ENCODE data around the gene KIF4B.
"Not testable (repeated sequence)": the region's sequence is repeated elsewhere in the genome, so short reads cannot be mapped to it uniquely, and the experiment has no call there.

KIF4B gene

GRCh38 chr5:155013526-155013925 lies at the start of gene KIF4B:
Gene KIF4B (plus strand): TSS chr5:155013755. CDS start chr5:155013860, 105 bp downstream.
- DNase-seq: no peak

- no peak for DNase-seq
These were observed 47.3 kb upstream of the KIF4B start for GRCh38 chr5:154966081-154966841.

- DNase-seq: no peak
These were observed 46.7 kb upstream of the KIF4B start for GRCh38 chr5:154966874-154967273.

- DNase-seq: peak; percentile 13
These were observed 46.0 kb upstream of the KIF4B start for GRCh38 chr5:154967421-154968024.

GRCh38 chr5:154968953-154969352 lies 44.6 kb upstream of the KIF4B start:
- no peak for DNase-seq

- DNase-seq: no peak
These were observed 42.8 kb upstream of the KIF4B start for GRCh38 chr5:154970759-154971158.

GRCh38 chr5:154971501-154971900 lies 42.1 kb upstream of the KIF4B start:
- DNase-seq: no peak

GRCh38 chr5:154972476-154973080 lies 41.0 kb upstream of the KIF4B start:
- DNase-seq: peak; percentile 46

- DNase-seq: not testable (repeated sequence)
These were observed 37.5 kb upstream of the KIF4B start for GRCh38 chr5:154976082-154976481.

- DNase-seq: no peak
These were observed 36.1 kb upstream of the KIF4B start for GRCh38 chr5:154977409-154977808.

GRCh38 chr5:154978294-154978693 lies 35.3 kb upstream of the KIF4B start:
- DNase-seq: not testable (repeated sequence)

- DNase-seq: no peak
These were observed 28.5 kb upstream of the KIF4B start for GRCh38 chr5:154984946-154985516.

- DNase-seq: no peak
These were observed 27.4 kb upstream of the KIF4B start for GRCh38 chr5:154986151-154986550.

GRCh38 chr5:154989626-154990025 lies 23.9 kb upstream of the KIF4B start:
- DNase-seq: no peak

- DNase-seq: no peak
These were observed 20.1 kb upstream of the KIF4B start for GRCh38 chr5:154993461-154993860.

- DNase-seq: peak; percentile 0
These were observed 17.9 kb upstream of the KIF4B start for GRCh38 chr5:154995679-154996078.

- DNase-seq: no peak
These were observed 15.8 kb upstream of the KIF4B start for GRCh38 chr5:154997746-154998145.

- DNase-seq: no peak
These were observed 13.7 kb upstream of the KIF4B start for GRCh38 chr5:154999865-155000264.

GRCh38 chr5:155001523-155001922 lies 12.0 kb upstream of the KIF4B start:
- DNase-seq: no peak

- not testable (repeated sequence) for DNase-seq
These were observed 10.8 kb upstream of the KIF4B start for GRCh38 chr5:155002722-155003121.

GRCh38 chr5:155004138-155004744 lies 9.3 kb upstream of the KIF4B start:
- peak; percentile 3 for DNase-seq

GRCh38 chr5:155006265-155006664 lies 7.3 kb upstream of the KIF4B start:
- DNase-seq: not testable (repeated sequence)

- no peak for DNase-seq
These were observed 4.9 kb upstream of the KIF4B start for GRCh38 chr5:155008669-155009068.

Measured in midbrain (tissue), 1 donor.